ELR (cell line): ENCODE results near the gene UBR2.
A peak's percentile ranks its signal among the peaks of the same experiment; 100 is the strongest.
"Not testable (repeated sequence)": the region's sequence is repeated elsewhere in the genome, so short reads cannot be mapped to it uniquely, and the experiment has no call there.

Experiments used
- DNase-seq: peaks from one replicate; pipeline ENCODE4 v3.0.0-alpha.2; 2015; ENCODE audit warnings: low read depth

The UBR2 gene

DNA sequence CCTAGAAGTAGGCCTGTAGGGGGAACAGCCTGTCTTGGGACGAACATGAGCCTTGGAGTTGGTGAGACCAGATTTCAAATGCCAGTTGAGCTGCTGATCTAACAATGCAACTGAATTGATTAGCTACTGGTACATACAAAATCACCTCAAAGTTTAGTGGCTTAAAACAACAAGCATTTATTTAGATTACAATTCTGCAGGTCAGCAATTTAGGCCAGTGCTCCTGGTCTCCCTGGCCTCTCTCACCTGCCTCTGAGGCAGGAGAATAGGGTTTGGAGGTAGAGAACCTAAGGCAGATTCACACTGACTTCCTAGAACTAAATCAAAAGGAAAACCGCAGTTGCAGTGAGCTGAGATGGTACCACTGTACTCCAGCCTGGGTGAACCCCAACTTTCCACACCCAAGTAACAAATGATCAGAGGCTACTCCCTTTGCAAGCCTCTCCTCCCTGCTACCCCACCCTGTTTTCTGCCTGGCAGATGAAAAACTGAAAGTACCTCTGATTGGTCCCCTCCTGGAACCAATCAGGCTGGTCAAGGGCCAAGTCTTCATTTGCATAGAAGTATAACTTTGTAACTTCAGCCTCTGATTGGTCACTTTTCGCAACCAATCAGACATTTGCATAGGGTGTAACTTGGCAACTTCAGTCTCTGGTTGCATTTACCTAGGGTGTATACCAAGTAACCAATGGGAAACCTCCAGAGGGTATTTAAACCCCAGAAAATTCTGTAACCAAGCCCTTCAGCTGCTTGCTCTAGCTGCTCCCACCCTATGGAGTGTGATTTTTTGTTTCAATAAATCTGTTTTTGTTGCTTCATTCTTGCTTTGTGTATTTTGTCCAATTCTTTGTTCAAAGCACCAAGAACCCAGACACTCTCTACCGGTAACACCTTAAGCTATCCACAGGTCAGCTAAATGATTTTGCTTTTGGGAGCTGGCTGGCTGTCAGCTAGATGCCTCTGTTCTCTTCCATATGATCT is 8.1 kb upstream of the UBR2 start:
- peak; percentile 34 for DNase-seq

DNA sequence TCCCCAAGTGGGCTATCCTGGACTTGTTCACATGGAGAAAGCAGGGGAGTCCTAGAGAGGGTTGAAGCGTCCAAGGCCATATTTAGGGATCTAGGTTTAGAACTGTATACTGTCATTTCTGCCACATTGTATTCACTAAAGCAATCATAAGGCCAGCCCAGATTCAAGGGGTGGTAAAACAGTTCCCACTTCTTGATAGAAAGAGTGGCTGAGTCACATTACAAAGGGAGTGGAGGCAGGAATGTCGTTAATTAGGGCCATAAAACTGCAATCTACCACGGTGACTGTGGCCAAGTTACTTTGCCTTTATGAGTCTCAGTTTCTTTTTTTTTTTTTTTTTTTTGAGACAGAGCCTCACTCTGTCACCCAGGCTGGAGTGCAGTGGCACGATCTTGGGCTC is 7.4 kb upstream of the UBR2 start:
- no peak for DNase-seq

DNA sequence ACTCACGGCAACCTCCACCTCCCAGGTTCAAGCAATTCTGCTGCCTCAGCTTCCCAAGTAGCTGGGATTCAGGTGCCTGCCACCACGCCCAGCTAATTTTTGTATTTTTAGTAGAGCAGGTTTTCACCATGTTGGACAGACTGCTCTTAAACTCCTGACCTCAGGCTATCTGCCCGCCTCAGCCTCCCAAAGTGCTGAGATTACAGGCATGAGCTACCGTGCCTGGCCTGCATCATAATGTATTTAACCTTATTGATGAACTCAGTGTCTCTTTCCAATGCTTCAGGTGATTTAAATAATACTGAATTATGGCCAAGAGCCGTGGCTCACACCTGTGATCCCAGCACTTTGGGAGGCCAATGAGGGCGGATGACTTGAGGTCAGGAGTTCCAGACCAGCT is 4.6 kb upstream of the UBR2 start:
- DNase-seq = not testable (repeated sequence)

DNA sequence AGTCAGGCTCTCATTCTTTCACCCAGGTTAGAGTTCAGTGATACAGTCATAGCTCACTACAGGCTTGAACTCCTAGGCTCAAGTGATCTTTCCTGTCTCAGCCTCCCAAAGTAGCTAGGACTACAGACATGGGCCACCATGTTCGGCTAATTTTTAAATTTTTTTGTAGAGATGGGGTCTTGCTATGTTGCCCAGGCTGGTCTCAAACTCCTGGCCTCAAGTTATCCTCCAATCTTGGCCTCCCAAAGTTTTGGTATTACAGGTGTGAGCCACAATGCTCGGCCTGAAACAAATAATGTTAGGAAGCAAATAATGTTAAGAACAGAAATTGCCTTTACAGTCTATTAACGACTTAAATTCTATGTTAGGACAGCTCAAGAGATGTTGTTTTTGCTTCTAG is 1.8 kb upstream of the UBR2 start:
- no peak for DNase-seq

DNA sequence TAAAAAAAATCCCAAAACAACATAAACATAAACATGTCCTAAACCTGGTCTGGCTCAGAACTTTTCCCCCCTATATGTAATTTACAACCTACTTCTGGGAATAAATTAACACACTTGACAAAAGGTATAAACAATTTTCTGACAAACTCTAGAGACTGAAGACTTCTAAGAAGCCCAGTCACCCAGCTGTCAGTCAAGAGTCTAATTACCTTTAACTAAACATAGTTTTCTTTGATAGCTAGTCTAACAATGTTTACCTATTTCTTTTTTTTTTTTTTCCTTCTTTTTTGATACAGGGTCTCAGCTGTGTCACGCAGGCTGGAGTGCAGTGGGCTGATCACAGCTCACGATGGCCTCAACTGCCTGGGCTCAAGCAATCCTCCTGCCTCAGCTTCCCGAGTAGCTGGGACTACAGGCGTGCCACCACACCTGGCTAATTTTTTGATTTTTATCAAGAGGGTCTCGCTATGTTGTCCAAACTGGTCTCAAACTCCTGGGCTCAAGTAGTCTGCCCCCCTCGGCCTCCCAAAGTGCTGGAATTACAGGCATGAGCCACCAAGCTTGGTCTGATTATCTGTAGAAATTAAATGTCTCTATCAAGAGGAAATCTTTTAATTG is 932 bp upstream of the UBR2 start:
- DNase-seq = no peak

DNA sequence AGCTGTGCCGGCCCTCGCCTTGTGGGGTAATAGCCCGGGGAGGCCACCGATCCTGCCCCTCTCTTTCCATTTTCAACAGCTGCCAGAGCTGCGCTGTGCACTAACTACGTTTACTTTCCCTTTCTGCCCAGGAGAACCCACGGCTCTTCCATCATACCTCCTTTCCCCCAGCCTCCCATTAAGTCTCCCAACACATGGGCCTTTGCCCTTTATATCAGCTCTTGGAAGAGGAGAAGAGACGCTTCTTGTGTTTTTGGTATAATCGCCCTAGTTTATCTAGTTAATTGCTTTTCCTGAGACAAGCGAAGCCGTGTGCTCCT is 637 bp downstream of the UBR2 start:
- DNase-seq = no peak

DNA sequence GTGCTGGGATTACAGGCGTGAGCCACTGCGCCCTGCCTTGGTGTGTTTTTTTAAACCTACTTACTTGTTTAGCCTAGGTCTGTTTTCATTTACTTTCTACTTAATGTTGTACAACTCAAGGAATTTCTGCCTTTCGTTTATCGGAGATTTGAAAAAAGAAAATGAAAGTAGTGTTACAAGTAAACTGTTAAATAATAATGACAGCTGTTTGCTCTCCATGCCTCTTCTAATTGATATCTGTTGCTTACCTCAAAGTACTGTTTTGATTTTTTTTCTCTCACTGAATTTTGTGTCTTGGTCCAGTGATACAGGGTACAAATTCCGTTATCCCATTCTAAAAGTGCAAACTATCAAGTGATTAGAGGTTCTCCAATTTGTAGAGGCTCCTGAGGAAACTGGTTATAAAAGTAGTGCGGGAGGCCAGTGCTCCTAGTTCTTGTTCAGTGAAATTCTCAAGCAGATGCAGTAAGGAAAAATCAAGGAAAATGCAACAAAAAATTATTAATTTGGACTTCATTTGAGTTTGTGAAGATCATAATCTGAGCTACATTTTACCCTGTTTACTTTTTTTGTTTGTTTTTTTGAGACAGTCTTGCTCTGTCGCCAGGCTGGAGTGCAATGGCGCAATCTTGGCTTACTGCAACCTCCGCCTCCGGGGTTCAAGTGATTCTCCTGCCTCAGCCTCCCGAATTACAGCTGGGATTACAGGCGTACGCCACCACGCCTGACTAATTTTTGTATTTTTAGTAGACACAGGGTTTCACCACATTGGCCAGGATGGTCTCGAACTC is 2.2 kb downstream of the UBR2 start:
- DNase-seq = no peak

DNA sequence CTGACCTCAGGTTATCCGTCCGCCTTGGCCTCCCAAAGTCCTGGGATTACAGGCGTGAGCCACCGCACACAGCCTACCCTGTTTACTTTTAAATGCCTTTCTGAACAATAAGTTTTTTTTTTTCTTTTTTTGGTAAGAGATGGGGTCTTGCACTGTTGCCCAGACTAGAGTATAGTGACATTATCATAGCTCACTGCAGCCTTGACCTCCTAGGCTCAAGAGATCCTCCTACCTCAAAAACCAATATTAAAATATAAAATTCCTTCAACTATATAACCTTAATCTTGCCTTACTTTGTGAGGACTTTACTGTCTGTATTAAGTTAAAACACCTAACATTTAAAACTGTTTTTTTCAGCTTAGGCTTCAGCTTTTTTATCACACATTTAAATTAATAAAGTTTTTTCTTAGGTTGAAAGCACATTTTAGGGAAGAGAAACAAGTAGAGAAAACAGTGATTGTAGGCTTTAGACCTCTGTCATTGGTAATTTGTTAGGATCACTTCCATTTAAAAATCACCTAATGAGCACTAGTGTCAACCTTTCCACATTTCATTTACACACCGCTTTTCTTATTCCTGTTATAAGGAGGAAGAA is 2.9 kb downstream of the UBR2 start:
- no peak for DNase-seq

DNA sequence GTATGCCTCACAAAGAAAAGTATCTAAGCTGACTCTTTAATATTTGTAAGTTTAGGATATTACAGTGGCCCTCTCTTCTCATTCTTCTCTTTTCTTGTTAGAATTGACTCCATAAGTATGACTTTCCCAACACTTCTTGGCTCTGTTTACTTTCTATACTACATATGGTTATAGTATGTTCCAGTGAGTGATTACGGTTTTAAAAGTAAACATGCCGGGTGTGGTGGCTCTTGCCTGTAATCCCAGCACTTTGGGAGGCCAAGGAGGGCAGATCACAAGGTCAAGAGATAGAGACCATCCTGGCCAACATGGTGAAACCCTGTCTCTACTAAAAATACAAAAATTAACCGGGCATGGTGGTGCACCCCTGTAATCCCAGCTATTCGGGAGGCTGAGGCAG is 3.4 kb downstream of the UBR2 start:
- DNase-seq = not testable (repeated sequence)

DNA sequence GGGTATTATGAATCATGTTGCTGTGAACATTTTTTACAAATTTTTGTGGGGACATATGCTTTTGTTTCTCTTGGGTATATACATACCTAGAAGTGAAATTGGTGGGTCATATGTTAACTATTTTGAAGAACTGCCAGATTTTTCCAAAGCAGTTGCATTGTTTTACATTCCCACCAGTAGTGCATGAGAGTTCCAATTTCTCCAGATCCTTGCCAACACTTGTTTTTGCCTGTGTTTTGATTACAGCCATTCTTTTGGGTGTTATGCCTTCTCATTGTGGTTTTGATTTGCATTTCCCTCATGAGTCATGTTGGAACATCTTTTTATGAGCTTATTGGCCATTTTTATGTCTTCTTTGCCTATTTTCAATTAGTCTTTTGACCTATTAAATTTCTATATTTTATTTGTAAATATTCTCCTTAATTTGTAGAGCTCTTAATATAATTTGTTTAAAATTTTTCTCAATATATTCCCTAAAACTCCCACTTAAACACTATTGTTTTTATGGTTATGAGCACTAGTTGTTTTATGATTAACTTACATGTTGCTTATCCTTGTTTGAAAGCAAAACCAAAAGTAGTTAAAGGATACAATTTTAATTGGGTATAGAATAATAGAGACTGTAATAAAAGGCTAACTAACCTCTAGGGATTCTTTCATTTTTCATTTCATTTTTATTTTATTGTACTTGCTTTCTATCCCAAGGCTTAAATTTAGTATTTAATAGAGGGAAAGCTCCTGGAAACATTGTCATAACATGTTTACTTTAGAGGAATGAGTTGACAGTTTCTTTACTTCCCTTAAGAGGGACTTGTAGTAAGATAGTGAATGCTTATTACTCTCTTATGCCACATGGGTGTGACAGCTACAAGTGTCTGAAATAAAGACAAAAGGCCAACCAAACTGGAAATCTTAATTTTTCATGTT is 5.5 kb downstream of the UBR2 start:
- DNase-seq = peak; percentile 96

DNA sequence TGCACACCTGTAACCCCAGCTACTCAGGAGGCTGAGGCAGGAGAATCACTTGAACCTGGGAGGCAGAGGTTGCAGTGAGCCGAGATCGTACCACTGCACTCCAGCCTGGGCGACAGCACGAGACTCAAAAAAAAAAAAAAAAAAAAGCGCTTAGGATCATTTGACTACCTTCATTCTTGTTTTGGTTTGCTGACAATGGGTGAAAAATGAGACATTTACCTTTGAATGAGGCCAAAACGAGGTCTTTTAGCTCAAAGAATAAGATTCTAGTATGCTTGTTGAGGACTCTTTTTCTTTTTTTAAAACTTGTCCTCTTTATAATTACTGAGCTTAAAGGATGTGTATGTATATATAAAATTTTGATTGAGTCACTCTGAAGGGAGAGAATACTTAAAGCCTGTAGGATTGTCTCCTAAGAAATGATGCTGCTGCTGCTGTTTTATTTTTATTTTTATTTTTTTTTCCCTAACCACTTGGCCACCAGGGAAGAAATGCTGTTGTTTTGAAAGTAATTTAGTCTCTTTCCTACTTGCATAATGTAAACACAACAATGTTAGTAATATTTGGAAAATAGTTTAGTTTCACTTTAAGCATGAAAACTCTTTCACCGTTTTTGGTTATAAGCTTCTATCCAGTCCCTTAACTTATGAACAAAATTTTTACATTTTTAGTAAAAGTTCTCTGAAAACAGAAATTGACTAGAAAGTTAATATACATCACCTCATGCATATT is 7.9 kb downstream of the UBR2 start:
- DNase-seq = peak; percentile 27

DNA sequence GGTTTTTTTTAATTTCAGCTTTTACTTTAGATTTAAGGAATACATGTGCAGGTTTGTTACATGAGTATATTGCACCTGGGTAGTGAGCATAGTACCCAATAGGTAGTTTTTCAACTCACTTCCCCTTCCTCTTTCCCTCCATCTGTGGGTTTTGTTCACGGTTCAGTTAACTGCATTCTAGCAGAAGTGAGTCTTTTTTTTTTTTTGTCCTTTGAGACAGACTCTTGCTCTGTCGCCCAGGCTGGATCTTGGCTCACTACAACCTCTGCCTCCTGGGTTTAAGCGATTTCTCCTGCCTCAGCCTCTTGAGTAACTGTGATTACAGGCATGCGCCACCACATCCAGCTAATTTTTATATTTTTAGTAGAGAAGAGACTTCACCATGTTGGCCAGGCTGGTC is 8.7 kb downstream of the UBR2 start:
- no peak for DNase-seq

DNA sequence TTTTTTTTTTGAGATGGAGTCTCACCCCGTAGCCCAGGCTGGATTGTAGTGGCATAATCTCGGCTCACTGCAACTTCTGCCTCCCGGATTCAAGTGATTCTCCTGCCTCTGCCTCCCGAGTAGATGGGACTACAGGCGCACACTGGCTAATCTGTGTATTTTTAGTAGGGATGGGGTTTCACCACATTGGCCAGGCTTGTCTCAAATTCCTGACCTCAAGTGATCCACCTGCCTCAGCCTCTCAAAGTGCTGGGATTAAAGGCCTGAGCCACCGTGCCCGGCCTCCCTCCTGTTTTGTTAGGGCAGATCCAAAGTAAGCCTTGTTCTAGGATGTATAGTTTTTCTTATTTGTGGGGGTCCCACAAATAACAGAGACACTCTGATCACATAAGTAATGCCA is 12.7 kb downstream of the UBR2 start:
- not testable (repeated sequence) for DNase-seq

DNA sequence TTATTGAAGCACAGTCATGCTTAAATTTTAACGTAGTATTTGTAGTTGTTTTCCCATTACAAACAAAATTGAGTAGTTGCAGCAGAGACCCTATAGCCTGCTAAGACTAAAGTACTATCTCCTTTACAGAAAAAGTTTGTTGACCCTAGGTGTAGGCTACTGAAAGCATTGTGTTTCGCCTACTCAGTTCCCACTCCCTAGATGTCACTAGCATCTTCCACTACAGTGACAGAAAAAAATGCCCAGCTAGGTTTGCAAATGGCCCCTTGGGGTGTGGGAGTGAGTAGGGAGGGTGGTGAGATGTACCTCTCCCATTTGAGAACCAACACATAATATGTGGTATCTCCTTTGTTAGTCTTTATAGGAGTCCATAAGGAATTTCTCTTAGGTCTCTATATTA is 34.5 kb downstream of the UBR2 start:
- DNase-seq = no peak

DNA sequence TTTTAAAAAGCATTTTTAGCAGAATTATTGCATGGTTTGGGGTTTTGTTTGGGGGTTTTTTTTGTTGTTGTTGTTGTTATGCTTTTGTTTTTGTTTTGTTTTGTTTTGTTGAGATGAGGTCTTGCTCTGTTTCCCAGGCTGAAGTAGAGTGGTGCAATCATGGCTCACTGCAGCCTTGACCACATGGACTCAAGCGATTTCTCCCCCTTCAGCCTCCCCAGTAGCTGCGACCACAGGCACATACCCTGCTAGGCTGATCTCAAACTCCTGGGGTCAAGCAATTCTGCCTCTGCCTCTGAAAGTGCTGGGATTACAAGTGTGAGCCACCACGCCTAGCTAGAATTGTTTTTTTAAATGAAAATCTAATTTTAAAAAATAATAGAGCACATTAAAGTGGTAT is 35.7 kb downstream of the UBR2 start:
- DNase-seq = no peak

DNA sequence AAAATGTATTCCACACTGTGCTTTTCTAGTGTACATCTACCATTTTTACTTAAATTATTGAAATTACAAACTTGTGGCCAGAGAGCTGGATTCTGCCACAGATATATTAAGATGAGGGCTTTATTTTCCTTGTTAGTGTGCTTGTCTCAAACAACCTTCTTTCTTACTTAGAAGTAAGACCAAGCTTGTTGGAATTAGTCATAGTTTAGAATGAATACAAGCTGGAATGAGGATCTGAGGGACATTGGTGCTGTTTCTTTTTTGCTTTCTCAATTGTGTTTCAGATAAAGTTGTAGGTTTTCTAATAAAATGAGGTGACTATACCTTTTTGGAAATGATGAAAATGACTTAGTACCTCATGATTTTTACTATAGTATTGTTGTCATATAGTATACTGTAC is 40.3 kb downstream of the UBR2 start:
- DNase-seq = no peak

DNA sequence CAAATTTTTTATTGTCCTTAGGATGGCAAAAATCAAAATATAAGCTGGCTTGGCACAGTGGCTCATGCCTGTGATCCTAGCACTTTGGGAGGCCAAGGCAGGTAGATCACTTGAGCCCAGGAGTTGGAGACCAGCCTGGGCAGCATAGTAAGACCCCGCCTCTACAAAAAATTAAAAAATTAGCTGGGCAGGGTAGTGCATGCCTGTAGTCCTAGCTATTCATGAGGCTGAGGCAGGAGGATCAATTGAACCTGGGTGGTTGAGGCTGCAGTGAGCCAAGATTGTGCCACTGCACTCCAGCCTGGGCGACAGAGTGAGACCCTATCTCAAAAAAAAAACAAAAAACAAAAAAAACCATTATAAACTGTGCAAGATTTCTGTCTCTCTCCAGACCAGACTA is 40.9 kb downstream of the UBR2 start:
- not testable (repeated sequence) for DNase-seq

DNA sequence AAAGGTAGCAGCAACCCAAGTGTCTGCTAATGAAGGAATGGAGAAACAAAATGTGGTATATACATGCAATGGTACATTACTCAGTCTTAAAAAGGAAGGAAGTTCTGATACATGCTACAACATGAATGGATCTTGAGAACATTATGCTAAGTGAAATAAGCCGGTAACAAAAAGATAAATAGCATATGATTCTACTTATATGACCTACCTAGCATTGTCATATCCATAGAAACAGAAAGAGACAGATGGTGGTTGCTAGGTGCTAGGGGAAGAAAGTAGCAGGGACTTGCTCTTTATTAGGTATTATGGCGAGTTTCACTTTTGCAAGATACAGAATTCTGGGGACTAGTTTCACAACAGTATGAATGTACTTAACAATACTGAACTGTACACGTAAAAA is 46.6 kb downstream of the UBR2 start:
- DNase-seq = no peak

DNA sequence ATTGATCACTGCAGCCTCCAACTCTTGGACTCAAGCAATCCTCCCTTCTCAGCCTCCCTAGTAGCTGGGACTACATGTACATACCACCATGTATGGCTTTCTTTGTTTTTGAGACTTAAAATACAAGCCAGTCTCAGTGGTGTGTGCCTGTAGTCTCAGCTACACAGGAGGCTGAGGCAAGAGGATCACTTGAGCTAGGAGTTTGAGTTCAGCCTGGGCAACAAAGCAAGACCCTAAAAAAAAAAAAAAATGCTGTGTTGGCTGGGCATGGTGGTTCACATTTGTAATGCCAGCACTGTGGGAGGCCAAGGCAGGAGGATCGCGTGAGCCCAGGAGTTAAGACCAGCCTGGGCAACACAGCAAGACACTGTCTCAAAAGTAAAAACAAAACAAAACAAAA is 51.7 kb downstream of the UBR2 start:
- DNase-seq = no peak

DNA sequence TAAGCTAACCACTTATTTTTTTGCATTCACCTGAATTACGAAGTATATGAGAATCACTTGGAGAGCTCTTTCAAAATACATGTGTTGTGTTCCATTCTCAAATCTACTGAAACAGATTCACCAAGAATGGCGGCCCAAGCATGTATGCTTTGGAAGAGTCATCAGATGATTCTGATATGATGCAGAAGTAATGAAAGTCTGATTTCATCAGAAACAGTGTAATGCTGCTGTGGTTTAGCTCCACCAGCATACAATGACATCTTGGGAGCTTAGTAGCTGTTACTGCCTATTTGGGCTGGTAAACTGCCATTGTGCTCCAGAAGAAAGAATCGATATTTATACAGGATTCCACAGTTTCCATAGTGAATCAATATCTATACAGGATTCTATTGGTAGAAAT is 52.9 kb downstream of the UBR2 start:
- DNase-seq = peak; percentile 35

DNA sequence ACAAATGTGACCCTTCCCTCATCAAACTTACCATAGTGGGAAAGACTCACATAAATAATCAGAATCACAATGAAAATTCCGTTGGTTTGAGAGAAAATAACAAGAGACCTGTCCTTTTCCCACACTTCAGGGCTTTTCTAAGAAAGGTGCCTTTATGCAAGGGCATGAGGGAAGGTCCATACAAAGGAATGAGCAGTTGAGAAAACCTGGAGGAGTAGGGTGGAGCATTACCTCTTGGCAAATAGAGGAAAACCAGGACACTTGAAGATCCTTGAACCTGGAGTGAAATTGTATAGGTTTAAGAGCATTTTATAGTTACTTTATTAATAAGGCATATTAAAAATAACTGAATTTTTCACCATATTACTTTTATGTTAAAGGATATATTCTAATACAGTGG is 54.3 kb downstream of the UBR2 start:
- no peak for DNase-seq
